GM21515 (cell line): ENCODE measurements around the gene FRAS1.

Experiments
- ATAC-seq: cut with Tn5 transposase; IDR thresholded peaks from one replicate; pipeline ENCODE4 v1.9.1; 2021; ENCODE audit not compliant: unreplicated experiment

The FRAS1 gene

GRCh38 chr4:78356251-78356786 is 299.2 kb downstream of the FRAS1 start:
- no peak for ATAC-seq

DNA sequence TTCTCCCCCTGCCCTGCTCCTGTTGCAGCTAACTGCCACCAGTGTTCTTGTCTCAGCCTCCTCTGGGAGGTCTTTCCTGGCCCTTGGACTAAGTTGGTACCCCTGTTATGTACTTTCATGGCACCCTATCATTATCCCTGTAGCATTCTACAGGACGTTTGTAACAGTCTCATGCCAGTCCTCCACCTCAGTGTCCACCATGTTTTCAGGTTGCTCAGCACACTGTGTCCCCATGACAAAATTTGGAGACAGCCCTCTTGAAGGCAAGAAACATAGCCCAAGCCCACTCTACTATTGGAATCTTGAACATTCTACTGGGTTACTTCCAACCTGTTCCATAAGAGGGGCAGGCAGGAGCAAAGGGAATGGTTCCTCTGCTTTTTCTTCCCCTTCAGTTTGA is 300.0 kb downstream of the FRAS1 start:
- ATAC-seq, result no peak

GRCh38 chr4:78360466-78360865 is 303.3 kb downstream of the FRAS1 start:
- ATAC-seq, result no peak

DNA sequence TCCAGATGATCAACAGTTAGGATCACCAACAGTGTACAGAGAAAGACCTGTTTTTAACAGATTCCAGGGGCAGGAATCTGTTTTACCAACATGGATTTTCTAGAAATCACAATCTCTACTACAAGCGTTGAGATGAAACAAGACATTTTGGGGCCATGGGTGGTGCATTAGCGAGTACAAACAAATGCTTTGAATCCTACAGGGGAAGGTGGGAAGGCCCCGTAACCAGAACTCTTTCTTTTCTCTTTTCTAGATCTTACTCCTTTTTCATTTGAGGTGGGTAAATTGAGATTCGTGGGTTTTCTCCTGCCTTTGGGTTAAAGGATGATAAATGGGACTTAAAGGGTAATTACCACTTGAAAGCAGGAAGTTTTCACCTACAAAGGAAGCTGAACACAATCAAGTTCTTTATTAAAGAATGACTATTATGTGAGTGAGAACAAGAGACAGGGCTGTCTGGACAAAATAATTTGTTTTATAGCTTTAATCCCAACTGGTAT is 304.5 kb downstream of the FRAS1 start:
- no peak for ATAC-seq

DNA sequence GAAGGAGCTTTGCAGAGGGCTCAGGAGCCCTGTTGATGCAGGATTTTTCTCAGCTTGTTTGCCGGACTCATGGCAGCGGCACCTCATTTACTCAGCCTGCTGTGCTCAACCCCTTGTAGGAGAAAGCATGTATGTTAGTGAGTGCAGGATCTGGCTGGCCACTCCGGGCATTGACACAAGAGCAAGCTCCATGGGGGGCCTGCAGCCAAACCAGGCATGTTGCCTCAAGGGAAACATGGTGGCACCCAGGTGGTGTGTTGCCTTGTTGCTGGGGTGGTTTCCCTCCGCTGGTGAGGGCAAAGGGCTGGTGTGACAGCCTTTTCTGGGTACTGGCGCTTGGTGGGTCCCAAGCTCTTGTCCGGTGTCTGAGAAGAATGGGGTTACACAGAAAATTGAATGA is 305.2 kb downstream of the FRAS1 start:
- ATAC-seq, result no peak

DNA sequence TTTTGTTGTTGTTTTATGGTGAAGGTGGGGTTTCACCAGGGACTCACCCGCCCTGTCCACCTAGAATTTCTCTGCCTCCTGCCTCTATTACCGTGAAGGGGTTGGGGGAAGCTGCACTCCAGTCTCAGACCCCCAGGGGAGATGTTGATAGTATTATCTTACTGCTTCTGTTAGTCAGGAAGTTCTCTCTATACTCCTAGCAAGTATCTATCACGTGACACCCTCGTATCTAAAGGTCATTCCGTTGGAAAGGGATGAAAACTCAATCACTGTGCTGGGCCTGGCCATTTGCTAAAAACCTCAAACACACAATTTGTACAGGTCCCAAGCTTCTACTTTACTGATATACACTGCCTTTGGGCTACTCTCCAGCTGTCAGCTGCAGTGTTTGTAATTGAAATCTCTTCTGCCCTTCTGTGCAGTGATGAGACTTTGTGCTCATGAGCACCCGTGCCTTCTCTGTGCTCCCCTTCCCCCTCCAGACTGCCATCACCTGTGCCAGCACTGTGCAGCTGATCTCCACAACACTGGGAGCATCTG is 306.0 kb downstream of the FRAS1 start:
- ATAC-seq, result no peak

DNA sequence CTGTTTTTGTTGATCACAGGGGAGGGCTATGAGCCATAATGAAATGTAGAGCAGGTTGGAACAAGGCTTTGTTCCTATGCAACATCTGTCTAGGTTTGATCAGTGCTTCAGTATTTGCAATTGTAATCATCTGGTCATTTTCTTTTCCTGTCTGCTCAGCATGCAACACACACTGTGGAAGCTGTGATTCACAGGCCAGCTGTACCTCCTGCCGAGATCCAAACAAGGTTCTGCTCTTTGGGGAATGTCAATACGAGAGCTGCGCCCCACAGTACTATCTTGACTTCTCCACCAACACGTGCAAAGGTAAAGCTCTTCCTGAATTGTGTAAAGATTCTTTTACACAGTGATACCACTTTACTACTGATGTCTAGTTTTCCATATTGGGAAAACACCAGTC is 312.6 kb downstream of the FRAS1 start:
- no peak for ATAC-seq

GRCh38 chr4:78370631-78371372 is 313.7 kb downstream of the FRAS1 start:
- no peak for ATAC-seq

GRCh38 chr4:78372355-78372988 is 315.3 kb downstream of the FRAS1 start:
- ATAC-seq, result no peak

GRCh38 chr4:78377555-78377954 is 320.4 kb downstream of the FRAS1 start:
- no peak for ATAC-seq

- no peak for ATAC-seq
Measured at GRCh38 chr4:78379040-78379439, 321.9 kb downstream of the FRAS1 start.

DNA sequence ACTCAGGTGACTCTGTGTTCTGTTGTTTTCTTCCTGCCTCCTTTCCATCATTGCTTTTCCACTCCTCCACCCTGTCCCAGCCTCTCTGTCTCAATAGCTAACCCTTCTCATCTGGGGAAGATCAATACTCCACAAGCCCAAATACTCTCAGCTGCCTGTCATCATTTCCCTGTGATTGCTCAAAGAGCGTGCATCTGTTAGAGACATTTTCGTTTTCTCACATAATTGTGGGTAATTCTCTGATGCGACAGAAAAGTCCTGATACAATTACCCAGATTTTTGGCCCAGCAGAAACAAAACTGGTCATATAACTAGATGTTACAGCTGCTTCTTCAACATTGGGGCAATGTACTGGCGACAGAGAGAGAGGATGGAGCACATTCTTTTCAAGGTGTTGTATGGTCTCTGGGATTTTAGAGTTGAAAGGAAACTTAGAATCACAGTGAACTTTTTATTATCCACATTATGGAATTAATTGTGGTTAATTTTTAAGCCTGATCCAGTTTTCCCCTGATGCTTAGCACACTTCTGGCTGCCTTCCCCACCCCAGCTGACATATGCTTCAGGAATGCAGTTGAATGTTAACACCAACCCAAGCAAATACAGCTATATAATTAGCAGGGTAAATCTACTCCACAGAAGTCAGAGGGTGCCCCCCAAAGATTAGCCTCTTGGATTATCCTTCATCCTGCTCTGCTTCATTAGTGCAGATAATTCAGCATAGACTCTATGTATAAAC is 323.0 kb downstream of the FRAS1 start:
- no peak for ATAC-seq

- no peak for ATAC-seq
Measured at GRCh38 chr4:78386679-78387078, 329.6 kb downstream of the FRAS1 start.

DNA sequence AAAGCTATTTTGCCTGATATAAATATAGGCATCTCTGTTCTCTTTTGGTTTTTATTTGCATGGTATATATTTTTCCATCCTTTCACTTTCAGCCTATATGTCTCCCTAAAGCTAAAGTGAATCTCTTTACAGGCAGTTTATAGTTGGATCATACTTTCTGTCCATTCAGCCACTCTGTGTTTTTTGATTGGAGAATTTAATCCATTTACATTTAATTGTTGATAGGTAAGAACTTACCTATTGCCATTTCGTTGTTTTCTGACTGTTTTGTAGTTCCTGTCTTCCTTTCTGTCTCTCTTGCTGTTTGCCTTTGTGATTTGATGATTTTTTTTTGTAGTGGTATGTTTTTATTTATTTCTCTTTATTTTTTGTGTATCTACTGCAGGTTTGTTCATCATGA is 338.5 kb downstream of the FRAS1 start:
- ATAC-seq, result no peak

- ATAC-seq, result no peak
Measured at GRCh38 chr4:78396613-78397291, 339.6 kb downstream of the FRAS1 start.

GRCh38 chr4:78397292-78397630 is 340.1 kb downstream of the FRAS1 start:
- ATAC-seq, result no peak

GRCh38 chr4:78409612-78410202 is 352.6 kb downstream of the FRAS1 start:
- no peak for ATAC-seq

DNA sequence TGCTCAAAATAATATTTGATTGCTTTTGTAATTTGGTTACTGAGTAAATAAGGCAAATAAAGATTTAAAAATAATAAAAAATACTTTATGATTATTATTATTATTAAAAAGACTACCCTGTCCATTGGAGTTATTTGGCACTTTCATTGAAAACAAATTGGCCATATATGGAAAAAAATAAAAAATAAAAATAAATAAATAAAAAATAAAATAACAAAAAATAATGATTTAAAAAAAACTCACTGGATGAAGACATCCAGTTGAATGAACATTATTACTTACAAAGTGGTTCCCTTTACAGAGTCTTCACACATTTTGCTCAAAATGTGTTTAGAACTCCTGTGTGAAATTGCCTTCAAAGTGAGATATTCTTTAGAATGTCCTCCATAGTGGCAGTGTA is 353.1 kb downstream of the FRAS1 start:
- no peak for ATAC-seq

- no peak for ATAC-seq
Measured at GRCh38 chr4:78410676-78411075, 353.6 kb downstream of the FRAS1 start.

DNA sequence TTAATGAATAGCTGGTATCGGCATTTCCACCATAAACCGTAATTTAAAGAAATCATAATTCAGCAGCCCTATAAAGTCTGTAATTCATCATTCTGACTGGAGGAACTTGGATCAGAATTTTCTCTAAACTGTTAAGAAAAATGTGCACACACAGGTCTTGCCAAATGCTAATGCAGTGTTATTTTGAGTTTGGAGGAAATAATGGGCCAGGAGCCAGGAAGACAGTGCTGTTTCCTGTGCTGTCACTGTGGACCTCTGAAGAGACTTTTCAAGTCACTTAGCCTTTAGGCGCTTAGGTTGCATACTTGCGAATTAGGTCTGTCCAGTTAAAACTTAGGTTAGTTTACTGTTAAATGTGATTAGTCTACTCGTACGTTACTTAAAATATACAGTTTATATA is 357.0 kb downstream of the FRAS1 start:
- no peak for ATAC-seq

- no peak for ATAC-seq
Measured at GRCh38 chr4:78417603-78418002, 360.5 kb downstream of the FRAS1 start.
